CD14-positive monocyte (primary cell): ENCODE results near the gene DELE1. TPM values are rescaled to one million over a fixed set of nuclear protein-coding genes. Genes with fewer than 3 reads are reported as not detected.

Experiments
- DNase-seq, 3 donors: peaks; one replicate each; pipeline ENCODE4 v3.0.0-alpha.2; 2011 to 2022
- H2AFZ ChIP-seq: 2 replicates; pipeline ENCODE4 v1.6.0; 2012; ENCODE audit warnings: mild to moderate bottlenecking, low read depth, low read length, inconsistent platforms; ENCODE audit not compliant: insufficient read depth, poor library complexity, severe bottlenecking
- H3K27ac ChIP-seq, 2 donors: 1 replicate in 1 of 2; 2 replicates in 1 of 2; pipeline ENCODE4 v1.5.1; 2012 to 2013; ENCODE audit warnings: low read length in 2 of 2, control low read depth in 1 of 2, inconsistent platforms in 1 of 2, low read depth in 1 of 2, mild to moderate bottlenecking in 1 of 2
- H3K27me3 ChIP-seq, 2 donors: one replicate each; pipeline versions ENCODE4 v1.6.0 to v1.6.1; 2011 to 2013; ENCODE audit warnings: low read length in 2 of 2; ENCODE audit not compliant: control insufficient read depth in 2 of 2, insufficient read depth in 2 of 2
- H3K36me3 ChIP-seq, 2 donors: replicated peaks in 1 of 2; 1 replicate in 1 of 2; 2 replicates in 1 of 2; pipeline versions ENCODE4 v1.5.1 to v1.6.1; 2012 to 2013; ENCODE audit warnings: low read length in 2 of 2, control low read depth in 1 of 2, inconsistent platforms in 1 of 2, mild to moderate bottlenecking in 1 of 2; ENCODE audit not compliant: insufficient read depth in 2 of 2, control insufficient read depth in 1 of 2
- H3K4me1 ChIP-seq, 2 donors: 1 replicate in 1 of 2; 2 replicates in 1 of 2; pipeline versions ENCODE4 v1.5.1 to v1.6.1; 2012 to 2013; ENCODE audit warnings: low read length in 2 of 2, control low read depth in 1 of 2, inconsistent platforms in 1 of 2, mild to moderate bottlenecking in 1 of 2, moderate library complexity in 1 of 2; ENCODE audit not compliant: insufficient read depth in 2 of 2, control insufficient read depth in 1 of 2
- H3K4me2 ChIP-seq: replicated peaks from 2 replicates; pipeline ENCODE3; 2012; ENCODE audit warnings: low read length, moderate library complexity, mild to moderate bottlenecking; ENCODE audit not compliant: poor library complexity, severe bottlenecking; ENCODE audit errors: extremely low read depth
- H3K4me3 ChIP-seq, 3 experiments: fragments of 200-600 bp in 1 of 3; sonication (generic) in 1 of 3; replicated peaks in 1 of 3; 1 replicate in 2 of 3; 2 replicates in 1 of 3; pipeline ENCODE4 v1.5.1; 2011 to 2013; ENCODE audit warnings: low read length in 3 of 3, mild to moderate bottlenecking in 3 of 3, control low read depth in 2 of 3, low read depth in 2 of 3, inconsistent platforms in 1 of 3, moderate library complexity in 1 of 3
- H3K79me2 ChIP-seq: 2 replicates; pipeline ENCODE4 v1.6.0; 2012; ENCODE audit warnings: mild to moderate bottlenecking, control low read depth, inconsistent platforms, low read length, moderate library complexity; ENCODE audit not compliant: insufficient read depth
- H3K9ac ChIP-seq: 2 replicates; pipeline ENCODE4 v1.6.0; 2017; ENCODE audit warnings: low read length, mild to moderate bottlenecking; ENCODE audit not compliant: insufficient read depth, poor library complexity, severe bottlenecking
- H3K9me3 ChIP-seq, 2 donors: replicated peaks in 1 of 2; 1 replicate in 1 of 2; 2 replicates in 1 of 2; pipeline versions ENCODE4 v1.5.1 to v1.6.1; 2012 to 2013; ENCODE audit warnings: low read length in 2 of 2, control low read depth in 1 of 2; ENCODE audit not compliant: control insufficient read depth in 1 of 2, insufficient read depth in 1 of 2
- H4K20me1 ChIP-seq: 2 replicates; pipeline ENCODE4 v1.6.0; 2012; ENCODE audit warnings: mild to moderate bottlenecking, low read length, control low read depth, moderate library complexity; ENCODE audit not compliant: insufficient read depth
- H3K27ac Mint-ChIP-seq, 7 donors: one replicate each; pipeline ENCODE4 v1.8.0; 2020; ENCODE audit warnings: mild to moderate bottlenecking in 7 of 7, mixed read lengths in 7 of 7, moderate library complexity in 6 of 7, inconsistent platforms in 2 of 7
- H3K27me3 Mint-ChIP-seq, 3 donors: one replicate each; pipeline ENCODE4 v1.8.0; 2021 to 2022; ENCODE audit warnings: low read depth in 3 of 3, mild to moderate bottlenecking in 3 of 3, mixed read lengths in 3 of 3, moderate library complexity in 3 of 3, inconsistent platforms in 1 of 3
- H3K36me3 Mint-ChIP-seq, 2 donors: one replicate each; pipeline ENCODE4 v1.8.0; 2020; ENCODE audit warnings: mixed read lengths in 2 of 2, inconsistent platforms in 1 of 2, mild to moderate bottlenecking in 1 of 2
- H3K4me1 Mint-ChIP-seq: one replicate; pipeline ENCODE4 v1.8.0; 2020; ENCODE audit warnings: mild to moderate bottlenecking, mixed read lengths
- H3K4me3 Mint-ChIP-seq, 2 donors: one replicate each; pipeline ENCODE4 v1.8.0; 2020; ENCODE audit warnings: mild to moderate bottlenecking in 2 of 2, mixed read lengths in 2 of 2, moderate library complexity in 1 of 2
- H3K9me3 Mint-ChIP-seq, 7 donors: one replicate each; pipeline ENCODE4 v1.8.0; 2020 to 2022; ENCODE audit warnings: mixed read lengths in 7 of 7, mild to moderate bottlenecking in 6 of 7, moderate library complexity in 6 of 7, inconsistent platforms in 2 of 7
- WGBS: methylation state at CpG from one replicate; pipeline ENCODE4 v1.1.5; 2013; ENCODE audit warnings: missing lambda C conversion rate; ENCODE audit not compliant: insufficient coverage; 5-methylcytosine and 5-hydroxymethylcytosine counted together
- intact Hi-C, 2 donors: fragments of 100-400 bp; cut with micrococcal nuclease; formaldehyde crosslinking; loops; one replicate each; pipeline versions ENCODE4 v1.15.0 to v1.15.1; 2023
- polyA plus RNA-seq, 3 donors: library from polyadenylated mRNA; depleted of rRNA in 1 of 3; unstranded in 2 of 3; stranded (reverse) in 1 of 3; fragments of 300-500 nt in 2 of 3; fragments of >200 nt in 1 of 3; fragmentation: Illumina TruSeq in 2 of 3; gene quantifications; 1 replicate in 2 of 3; 2 replicates in 1 of 3; pipeline ENCODE4 v1.2.3, GENCODE V29; 2012 to 2021
- TF ChIP-seq, protein P1 (sequence below): fragments of 200-600 bp; IDR thresholded peaks from one replicate; pipeline ENCODE4 v1.8.0; 2022; ENCODE audit warnings: antibody characterized with exemption, mild to moderate bottlenecking

DELE1 gene
- polyA plus RNA-seq, 3 donors = 47.3 to 140 (median 49.6) TPM

DNA sequence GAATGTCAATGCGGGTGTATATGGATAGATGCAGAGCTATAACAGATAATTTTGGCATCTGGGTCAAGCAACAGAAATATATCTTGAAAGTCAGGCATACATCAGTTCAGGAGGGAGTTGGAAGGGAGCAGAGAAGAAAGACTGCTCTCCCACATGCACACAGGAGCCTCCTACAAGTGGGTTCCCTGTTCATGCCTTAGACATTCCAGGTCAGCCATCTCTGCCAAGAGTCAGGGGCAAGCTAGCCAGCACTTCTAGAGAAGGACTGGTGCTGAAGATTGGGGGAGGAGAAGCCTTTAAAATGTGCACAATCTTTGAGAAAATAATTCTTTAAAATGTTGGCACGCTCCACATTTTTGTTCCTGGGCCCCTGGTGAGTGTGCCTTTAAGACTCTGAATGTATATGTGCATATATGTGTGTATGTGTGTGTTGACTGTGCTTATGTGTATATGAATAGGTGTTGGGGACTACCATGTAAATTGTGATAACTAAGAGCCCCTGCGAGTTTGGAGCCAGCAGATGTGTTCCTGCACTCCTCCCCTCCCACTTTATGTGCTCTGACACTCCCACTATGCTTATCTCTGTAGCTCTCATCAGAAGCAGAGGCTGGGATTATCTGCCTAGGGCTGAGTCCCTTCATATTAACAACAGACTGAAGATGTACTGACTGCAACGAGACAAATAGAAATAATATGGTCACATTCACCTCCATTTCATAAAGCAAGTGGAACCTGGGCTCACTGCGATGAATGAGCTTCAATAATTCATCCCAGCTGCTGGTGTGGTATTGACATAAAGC lies 21.5 kb upstream of the DELE1 start:
- Histone ChIP-seq H3K4me3 (no peak overlapping the region), H3K27ac (no peak overlapping the region), H3K36me3 (no peaks in the 10 kb centered on the region), H3K79me2 (no peaks in the 10 kb centered on the region), H3K27me3 (no peaks in the 10 kb centered on the region), H3K9me3 (no peaks in the 10 kb centered on the region), H4K20me1 (no peaks in the 10 kb centered on the region), H3K4me1 (peaks cover 39 to 44% of the 10 kb centered on the region in 2 donors), H3K9ac (no peak overlapping the region), H3K4me2 (no peak overlapping the region), H2AFZ (no peak overlapping the region)
- no peaks in the 10 kb centered on the region for H3K36me3 Mint-ChIP-seq
- peaks cover 0 to 5% (median 2%) of the 10 kb centered on the region in 7 donors for H3K9me3 Mint-ChIP-seq
- TF ChIP-seq, protein P1, sequence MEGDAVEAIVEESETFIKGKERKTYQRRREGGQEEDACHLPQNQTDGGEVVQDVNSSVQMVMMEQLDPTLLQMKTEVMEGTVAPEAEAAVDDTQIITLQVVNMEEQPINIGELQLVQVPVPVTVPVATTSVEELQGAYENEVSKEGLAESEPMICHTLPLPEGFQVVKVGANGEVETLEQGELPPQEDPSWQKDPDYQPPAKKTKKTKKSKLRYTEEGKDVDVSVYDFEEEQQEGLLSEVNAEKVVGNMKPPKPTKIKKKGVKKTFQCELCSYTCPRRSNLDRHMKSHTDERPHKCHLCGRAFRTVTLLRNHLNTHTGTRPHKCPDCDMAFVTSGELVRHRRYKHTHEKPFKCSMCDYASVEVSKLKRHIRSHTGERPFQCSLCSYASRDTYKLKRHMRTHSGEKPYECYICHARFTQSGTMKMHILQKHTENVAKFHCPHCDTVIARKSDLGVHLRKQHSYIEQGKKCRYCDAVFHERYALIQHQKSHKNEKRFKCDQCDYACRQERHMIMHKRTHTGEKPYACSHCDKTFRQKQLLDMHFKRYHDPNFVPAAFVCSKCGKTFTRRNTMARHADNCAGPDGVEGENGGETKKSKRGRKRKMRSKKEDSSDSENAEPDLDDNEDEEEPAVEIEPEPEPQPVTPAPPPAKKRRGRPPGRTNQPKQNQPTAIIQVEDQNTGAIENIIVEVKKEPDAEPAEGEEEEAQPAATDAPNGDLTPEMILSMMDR = no peak
- 100% methylated on average over 2 of the region's 5 CpGs for WGBS
- no peak for DNase-seq
- H3K27ac Mint-ChIP-seq = peak overlapping the region in 2 of 7 donors; percentile 6 to 70
- H3K27me3 Mint-ChIP-seq = peaks cover 0 to 2% (median 0%) of the 10 kb centered on the region in 3 donors
- intact Hi-C loops = no loop called here
- H3K4me3 Mint-ChIP-seq = no peak overlapping the region
- H3K4me1 Mint-ChIP-seq = peaks cover 39% of the 10 kb centered on the region

GRCh38 chr5:141903261-141903660 lies 20.4 kb upstream of the DELE1 start:
- Histone ChIP-seq H4K20me1 (no peaks in the 10 kb centered on the region), H3K4me3 (no peak overlapping the region), H3K36me3 (no peaks in the 10 kb centered on the region), H3K9me3 (no peaks in the 10 kb centered on the region), H3K27ac (peak overlapping the region in 1 of 2 donors; percentile 42), H3K4me2 (no peak overlapping the region), H3K79me2 (no peaks in the 10 kb centered on the region), H3K27me3 (no peaks in the 10 kb centered on the region), H2AFZ (peak overlapping the region; percentile 24), H3K9ac (no peak overlapping the region), H3K4me1 (peaks cover 35 to 36% of the 10 kb centered on the region in 2 donors)
- Mint-ChIP-seq H3K36me3 (no peaks in the 10 kb centered on the region), H3K4me3 (peak overlapping the region in 1 of 2 donors; percentile 51), H3K4me1 (peaks cover 36% of the 10 kb centered on the region), H3K9me3 (peaks cover 0 to 5% (median 2%) of the 10 kb centered on the region in 7 donors), H3K27ac (peak overlapping the region in 5 of 7 donors; percentile 26 to 78 (median 56)), H3K27me3 (peaks cover 0 to 3% (median 2%) of the 10 kb centered on the region in 3 donors)
- peak; percentile 12 to 43 (median 32) for DNase-seq
- WGBS = 0% methylated on average over 1 of the region's 4 CpGs
- intact Hi-C loops = no loop called here
- TF ChIP-seq, protein P1 = no peak
